Measurements from ENCODE around the gene LRMDA.

Gene LRMDA

DNA sequence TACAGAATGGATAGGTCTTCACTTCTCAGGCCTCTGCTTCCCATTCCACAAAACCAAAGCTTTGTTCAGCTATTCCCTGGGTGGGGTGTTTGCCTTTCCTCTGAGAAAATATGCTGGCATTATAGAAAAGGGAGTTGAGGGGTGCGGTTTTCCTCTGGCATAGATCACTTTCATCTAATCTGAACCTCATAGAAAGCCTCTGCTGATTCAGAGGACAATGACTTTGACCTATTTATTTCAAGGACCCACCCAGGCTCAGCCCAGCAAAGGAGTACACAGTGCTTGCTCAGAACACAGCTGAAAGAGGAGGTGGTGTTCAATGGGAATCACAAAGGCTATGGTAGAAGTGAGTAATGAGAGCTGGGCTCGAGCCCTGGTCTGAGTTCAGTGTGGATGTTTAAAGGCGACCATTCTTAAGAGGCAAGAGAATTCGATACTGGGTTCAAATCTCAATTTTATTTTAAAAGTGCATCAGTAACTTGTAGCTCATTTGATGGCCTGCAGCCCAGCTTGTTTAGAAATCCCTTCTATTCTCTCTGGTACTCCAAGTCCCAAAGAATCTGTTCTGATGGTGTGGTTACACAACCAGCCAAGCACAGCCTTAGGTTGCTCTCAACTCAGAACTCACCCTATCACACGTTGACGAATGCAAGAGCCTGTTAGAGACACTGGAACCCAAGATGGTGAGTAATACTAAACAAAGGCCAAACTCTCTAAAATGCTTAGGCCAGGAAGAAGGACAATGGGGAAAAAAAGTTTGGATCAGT lies 1012.8 kb downstream of the LRMDA start:
- no peak for DNase-seq (ENCODE audit: low spot score)

DNA sequence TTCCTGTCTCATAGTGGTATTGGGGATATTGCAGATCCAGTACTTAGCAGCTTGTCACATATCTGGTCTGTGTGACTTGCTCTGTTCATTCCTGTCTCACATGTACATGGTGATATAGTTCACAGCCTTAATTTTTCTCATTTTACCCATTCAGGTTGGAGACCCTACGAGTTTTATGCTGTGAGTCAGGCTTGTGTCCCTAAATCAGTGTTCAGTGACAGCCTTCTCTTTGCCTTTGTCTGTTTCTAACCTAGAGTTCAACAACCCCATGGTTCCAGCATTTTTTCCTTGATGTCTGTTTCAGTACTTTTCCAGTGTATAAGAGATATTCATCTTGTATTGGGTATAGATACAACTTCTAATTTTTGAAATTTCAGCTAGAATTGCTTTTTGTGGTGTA lies 1016.2 kb downstream of the LRMDA start:
- DNase-seq (ENCODE audit: low spot score) = no peak

DNA sequence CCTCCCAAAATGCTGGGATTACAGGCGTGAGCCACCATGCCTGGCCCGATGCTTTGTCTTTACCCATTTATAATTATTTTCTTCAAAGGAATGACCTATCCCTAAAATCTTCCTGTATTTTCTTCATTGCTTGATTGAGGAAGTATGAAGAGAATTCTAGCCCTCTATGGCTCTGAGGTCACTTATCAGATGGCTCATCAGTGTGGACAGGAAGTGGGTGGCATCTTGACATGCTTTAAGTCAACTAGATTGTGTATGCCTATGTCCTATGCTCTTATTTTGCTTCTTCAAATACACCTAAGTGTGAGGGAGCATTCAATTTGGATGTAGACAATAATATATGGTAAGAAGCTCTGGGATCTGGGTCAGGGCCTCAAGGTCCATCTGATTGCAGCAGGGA lies 1020.5 kb downstream of the LRMDA start:
- no peak for DNase-seq (ENCODE audit: low spot score)

DNA sequence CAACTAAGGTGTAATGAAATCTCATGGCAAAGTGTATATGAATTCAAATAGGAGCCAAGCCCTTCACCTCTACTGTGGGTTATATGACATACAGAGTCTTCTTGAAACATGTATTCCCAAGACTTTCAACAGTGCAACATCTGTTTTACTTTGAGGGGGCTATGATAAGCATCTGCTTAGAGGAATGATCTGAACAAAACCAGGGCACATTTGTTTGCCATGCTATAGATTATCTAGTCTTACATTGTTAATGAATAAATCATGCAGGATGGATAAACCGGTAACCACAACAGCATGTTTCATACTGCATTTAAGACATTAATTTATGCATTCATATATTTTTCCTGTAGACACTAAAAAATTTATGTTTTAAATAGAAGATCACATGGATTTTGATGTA lies 1021.9 kb downstream of the LRMDA start:
- DNase-seq (ENCODE audit: low spot score) = no peak

DNA sequence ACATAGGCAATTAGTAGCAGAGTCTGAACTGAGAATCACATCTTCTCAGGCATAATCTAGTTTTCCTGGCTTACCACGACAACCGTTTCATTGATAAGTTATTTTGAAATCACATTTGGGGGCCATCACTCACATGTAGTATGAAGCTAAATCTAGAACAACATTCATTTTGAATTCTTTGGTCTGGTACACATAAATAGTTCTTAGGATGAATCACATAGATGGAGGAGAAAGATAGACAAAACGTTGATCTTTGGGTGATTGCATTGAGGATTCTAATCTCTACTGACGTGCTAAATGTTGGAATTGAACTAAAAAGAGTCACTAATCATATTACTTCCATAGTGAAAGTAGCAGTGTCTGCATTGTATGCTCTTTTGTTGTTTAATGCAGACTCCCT lies 1022.6 kb downstream of the LRMDA start:
- DNase-seq (ENCODE audit: low spot score) = no peak

DNA sequence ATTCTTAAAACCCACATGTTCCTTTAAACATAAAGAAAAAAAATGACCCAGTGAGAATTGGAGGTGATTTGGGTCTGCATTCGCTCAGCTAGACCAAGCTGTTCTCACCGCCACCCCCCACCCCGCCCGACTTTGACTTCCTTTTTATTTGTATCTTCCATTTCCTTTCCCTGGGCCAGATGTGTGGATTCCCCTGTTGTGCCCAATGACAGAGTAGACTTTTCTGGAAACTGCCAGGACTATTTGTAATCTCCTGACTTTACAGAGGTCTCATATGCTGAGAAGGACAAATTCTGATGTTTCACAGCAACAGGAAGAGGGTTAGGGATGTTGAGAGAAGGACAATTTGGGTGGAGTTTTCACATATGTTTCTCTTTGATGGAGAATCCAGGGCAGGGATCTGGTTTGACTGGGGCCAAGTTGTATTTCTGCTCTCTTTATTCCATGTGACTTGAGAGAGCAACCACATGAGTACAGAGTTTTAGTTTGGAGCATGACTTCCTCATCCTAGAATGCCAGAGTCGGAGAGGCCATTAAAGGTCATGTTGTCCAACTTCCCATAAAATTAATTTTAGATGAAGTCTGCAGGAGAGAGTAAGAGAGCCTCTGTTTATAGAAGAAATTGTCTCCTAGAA lies 1023.2 kb downstream of the LRMDA start:
- no peak for DNase-seq (ENCODE audit: low spot score)

DNA sequence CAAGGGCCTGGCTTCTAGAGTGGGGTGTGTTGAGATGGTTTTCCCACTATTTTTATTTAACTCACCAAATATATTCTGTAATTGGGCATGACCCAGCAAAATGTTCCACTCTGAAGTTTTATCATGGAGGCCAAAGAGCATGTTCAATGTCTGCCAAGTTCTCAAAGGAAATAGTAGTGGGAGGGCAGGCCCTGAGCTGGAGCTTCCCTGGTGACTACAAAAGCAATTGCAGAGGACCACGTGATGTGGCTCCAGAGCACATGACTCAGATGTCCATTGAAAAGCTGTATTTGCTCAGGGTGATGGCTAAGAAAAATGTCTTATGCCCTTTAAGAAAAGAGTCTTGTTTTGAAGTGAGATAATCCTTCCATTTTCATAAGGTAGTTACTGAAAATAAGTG lies 1024.8 kb downstream of the LRMDA start:
- DNase-seq (ENCODE audit: low spot score) = no peak

DNA sequence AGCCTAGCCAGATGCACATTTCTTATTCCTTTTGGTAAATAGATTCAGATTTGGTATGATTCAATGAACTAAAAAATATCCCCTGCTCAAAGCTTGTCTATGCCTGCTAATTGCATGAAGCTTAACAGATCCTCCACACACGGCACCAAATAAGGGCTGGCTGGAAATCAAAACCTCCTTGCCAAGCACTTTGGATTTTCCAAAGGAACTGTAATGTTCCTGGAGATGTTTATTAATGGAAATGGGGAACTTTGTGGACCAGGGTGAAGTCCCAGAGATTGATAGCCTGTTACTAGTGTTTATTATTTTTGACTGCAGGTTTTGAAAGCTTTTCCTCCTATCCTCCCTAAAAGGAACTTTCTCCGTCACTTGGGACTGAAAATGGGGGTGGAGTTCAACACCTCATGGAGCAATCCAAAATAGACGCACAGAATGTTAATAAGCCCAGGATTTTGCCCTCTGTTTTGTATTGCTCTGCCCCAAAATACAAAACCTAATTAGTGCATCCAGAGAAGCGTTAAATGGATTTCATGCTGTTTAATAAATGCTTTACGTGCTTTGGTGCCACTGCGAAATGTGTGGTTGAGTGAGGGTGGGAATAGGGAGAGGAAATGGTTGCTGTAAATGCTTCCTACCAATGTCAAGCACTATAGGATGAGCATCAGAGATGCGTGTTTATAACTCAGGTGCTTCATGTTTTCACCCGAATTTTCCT lies 1027.7 kb downstream of the LRMDA start:
- DNase-seq (ENCODE audit: low spot score) = no peak

DNA sequence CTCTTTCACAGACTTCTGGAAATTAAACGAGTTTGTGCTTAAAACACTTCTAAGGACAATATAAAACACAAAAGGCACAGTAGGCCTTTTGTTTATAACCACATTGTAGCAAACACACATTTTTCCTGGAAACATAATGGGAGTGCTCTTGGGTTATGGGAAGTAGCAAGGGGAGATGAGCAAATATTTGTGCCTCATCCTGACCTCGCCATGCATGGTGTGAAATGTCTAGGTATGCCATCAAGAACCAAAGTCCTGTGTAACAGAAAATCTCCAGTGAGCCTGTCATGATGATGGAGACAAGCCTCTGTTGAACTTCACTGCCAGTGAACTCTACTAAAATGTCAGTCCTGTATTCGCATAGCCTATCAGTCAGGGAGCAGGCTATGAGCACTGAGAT lies 1029.6 kb downstream of the LRMDA start:
- no peak for DNase-seq (ENCODE audit: low spot score)

DNA sequence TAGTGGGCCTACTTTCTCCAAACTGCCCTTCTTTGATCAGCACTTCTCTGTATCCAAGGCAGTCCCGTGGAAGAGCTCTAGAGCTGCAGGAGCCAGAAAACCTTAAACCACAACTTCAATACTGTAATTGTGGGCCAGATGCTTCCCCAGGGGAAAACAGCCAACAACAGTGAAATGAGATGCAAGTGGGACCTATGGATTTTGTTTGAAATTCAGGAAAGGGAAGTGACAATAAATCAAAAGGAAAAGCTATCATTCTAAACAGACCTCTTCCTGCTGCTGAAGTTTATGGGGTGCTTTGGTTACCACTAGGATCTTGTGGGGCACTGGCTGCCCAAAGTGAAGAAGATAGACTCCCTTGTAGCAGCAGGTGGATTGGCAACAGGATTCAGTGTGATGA lies 1031.7 kb downstream of the LRMDA start:
- no peak for DNase-seq (ENCODE audit: low spot score)

DNA sequence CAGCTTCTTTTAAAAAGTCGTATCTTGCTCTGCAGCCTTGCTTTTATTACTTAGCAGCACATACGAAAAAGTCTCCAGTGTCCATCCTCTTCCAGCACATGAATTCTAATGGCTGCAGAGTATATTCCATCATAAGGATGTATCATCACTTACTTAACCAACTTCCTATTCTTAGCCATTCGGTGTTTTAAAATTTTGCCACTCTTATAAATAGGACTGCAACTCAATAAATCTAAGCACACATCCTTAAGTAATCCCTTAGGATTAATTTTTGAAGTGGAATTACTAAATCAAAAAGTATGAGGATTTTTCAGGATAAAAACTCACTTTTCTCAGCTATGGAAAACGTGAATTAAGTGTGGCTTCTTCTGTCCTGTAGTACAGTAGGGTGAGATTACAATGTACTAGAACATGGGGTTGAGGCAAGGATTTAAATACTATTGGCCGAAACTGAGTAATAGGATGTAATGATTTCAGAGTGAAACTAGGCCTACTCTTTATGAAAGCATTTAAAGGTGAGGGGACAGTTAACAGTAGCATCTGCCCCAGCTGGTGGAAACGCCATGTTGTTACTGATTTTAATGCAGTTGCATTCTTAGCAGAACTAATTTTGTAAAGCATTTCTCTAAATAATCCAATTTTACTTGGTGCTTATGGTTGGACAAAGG lies 1035.5 kb downstream of the LRMDA start:
- DNase-seq (ENCODE audit: low spot score) = no peak

DNA sequence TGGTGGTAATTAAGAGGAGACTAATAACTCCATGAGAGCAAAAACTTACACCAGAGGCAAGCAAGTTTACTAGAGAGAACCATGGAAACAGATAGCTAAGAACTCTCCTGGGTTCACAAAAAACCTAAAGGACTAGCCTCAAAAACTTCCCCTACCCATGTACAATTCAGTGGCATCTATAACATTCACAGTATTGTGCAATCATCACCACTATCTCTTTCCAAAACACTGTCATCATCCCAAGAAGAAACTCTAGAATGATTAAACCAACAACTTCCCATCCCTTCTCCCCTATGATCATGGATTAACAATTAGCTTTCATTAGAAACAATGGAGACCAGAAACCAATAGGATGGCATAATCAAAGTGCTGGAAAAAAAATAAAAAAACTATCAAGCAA lies 1038.3 kb downstream of the LRMDA start:
- DNase-seq (ENCODE audit: low spot score) = no peak

DNA sequence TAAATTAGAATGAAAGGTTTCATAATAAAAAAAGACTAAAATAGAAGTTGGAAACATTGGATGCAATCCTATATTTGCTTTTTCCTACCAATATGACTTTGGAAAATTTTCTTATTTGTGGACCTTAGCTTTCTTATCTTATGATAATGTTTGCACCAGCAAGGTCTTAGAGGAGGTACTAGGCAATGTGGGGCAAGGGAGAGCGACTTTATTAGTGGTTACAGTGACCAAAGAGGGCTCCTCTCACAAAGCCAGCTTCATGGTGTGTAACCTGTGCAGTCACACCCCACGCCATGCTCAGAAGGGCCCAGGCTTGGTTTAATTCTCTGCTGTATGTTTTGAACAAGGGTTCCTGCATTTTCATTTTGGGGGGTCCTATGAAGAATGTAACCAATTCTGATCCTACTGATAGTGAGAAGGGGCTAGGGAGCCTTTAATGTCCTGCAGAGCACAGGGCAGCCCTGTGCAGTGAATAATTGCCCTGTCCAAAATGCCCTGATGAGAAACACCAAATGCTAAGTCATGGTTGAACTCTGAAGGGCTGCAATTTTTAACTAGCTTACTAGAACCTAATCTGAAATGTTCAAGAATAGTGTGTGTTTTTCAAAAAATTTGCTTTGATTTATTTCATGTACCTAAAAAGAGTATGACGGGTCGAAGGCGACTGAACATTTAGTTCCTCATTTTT lies 1047.8 kb downstream of the LRMDA start:
- DNase-seq (ENCODE audit: low spot score) = no peak

DNA sequence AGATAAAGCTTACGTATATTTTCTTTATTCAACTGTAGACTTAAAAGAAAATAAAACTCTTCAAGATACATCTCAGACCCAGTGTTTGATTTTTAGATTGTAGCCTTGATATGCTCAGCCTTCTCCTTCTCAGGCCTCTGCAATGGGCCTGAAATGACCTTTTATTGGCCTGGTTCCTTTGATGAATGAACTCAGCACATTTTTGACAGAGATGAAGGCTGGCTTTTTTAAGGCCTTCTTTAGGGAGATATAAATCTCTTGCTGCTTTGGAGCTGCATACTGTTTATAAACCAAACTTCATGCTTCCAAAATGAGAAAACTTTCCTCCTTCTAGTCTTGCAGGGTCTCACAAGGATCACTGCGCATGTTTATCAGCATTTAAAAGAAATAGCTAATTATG lies 1049.8 kb downstream of the LRMDA start:
- no peak for DNase-seq (ENCODE audit: low spot score)

DNA sequence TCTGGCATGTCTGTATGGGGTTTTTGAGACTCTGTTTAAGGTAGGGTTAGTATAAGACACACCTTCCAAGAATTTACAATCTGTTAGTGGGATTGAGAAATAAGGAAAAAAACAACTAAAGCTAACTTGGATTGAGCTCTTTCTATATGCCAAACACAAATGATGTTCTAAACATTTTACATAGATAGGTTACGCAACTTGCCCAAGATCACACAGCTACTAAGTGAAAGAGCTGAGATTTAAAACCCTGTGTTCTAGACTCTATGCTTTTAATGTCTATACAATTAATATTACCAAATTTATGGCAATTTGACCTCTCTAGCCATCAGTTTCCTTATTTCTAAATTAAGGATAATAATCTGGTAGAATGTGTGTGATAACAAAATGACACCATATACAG lies 1056.2 kb downstream of the LRMDA start:
- DNase-seq (ENCODE audit: low spot score) = no peak

DNA sequence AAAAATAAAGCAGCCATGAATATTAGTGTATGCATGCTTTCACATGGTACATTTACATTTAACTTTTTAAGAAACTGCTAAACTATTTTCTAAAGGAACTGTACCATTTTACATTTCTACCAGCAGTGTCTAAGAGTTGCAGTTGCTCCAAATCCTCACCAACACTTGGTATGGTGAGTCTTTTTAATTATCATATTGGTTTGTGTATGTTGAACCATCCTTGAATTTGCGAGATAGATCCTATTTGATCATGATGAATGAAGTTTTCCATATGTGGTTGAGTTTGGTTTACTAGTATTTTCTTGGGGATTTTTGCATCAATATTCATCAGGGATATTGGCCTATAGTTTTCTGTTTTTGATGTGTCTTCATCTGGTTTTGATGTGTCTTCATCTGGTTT lies 1057.2 kb downstream of the LRMDA start:
- DNase-seq (ENCODE audit: low spot score) = no peak

DNA sequence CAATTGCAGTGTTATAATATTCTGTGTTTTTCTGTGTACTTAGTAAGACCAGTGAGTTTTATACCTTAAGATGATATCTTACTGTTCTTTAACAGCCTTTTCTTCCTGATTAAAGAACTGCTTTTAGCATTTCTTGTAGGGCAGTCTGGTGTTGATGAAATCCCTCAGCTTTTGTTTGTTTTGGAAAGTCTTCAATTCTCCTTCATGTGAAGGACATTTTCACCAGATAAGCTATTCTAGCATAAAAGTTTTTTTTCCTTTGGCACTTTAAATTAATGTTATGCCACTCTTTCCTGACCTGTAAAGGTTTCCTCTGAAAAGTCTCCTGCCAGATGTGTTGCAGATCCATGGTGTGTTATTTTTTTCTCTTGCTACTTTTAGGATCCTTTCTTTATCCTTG lies 1059.8 kb downstream of the LRMDA start:
- no peak for DNase-seq (ENCODE audit: low spot score)

DNA sequence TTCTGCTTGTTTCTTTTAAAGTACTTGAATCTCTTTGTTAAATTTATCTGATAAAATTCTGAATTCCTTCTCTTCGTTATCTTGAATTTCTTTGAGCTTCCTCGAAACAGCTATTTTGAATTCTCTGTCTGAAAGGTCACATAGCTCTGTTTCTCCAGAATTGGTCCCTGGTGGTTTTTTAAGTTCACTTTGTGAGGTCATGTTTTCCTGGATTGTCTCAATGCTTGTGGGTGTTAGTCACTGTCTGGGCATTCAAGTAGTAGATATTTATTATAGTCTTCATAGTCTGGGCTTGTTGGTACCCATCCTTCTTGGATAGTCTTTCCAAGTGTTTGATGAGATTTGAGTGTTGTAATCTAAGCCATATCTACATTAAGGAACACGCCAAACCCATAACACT lies 1060.6 kb downstream of the LRMDA start:
- no peak for DNase-seq (ENCODE audit: low spot score)

DNA sequence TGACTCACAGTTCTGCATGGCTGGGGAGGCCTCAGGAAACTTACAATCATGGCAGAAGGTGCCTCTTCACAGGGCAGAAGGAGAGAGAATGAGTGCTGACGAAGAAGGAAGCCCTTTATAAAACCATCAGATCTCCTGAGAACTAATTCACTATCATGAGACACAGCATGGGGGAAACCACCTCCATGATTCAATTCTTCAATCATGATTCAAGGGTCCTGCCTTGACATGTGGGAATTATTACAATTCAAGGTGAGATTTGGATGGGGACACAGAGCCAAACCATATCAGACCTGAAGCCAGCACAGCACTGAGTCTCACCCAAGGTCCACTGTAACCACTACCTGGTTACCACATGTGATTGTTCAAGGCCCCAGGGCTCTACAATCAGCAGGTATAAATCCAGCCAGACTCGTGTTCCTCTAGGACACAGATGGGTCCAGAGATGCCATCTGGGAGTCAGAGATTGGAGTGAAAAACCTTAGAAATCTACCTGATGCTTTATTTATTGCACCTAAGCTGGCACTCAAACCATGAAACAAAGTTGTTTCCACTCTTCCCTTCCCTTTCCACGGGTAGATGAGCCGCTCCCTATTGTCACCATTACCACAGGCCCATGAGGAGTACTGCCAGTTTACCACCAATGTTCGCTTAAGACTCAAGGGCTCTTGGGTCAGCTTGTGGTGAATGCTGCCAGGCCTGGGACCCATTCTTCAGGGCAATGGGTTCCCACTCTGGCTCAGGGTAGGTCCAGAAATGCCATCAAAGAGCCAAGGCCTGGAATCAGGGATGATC lies 1061.5 kb downstream of the LRMDA start:
- DNase-seq (ENCODE audit: low spot score) = no peak

DNA sequence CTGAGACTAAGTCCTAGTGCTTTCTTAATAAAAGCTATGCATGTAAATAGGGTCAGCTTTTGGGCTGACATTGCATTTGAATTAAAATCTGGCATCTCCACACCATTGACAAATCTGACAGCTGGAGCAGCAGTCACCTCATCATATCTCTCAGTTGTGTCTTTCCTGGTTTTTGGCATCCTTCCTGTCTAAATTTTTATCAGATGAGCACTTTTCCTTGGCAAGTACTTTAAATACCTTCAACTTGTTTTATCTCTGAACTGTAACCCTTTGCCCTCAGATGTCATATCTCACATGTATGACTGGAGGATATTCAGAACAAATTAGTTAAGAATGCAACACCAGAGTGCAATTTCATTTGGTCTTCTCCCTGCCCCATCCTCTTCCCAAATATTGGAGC lies 1066.2 kb downstream of the LRMDA start:
- no peak for DNase-seq (ENCODE audit: low spot score)

DNA sequence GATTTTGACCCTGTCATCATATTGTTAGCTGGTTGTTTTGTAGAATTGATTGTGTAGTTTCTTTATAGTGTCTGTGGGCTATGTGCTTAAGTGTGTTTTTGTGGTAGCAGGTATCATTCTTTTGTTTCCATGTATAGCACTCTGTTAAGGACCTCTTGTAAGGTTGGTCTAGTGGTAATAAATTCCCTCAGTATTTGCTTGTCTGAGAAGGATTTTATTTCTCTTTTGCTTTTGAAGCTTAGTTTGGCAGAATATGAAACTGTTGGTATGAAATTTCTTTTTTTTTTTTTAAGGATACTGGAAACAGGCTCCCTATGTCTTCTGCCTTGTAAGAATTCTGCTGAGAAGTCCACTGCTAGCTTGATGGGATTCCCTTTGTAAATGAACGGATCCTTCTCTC lies 1073.4 kb downstream of the LRMDA start:
- DNase-seq (ENCODE audit: low spot score) = no peak
